ENCODE data around the gene BRMS1.

GRCh38 chr11:66294626-66295620 lies 50.0 kb downstream of the BRMS1 start:
- TF ChIP-seq CTCF (IDR thresholded peaks at IDR 0.05; ENCODE audit: low read length) (no peak), EZH2 (optimal IDR thresholded peaks at IDR 0.05; ENCODE audit: low read depth, low read length) (no peak)

All from MM.1S (cell line).